ENCODE measurements around the gene MEGF6.

Gene MEGF6

DNA sequence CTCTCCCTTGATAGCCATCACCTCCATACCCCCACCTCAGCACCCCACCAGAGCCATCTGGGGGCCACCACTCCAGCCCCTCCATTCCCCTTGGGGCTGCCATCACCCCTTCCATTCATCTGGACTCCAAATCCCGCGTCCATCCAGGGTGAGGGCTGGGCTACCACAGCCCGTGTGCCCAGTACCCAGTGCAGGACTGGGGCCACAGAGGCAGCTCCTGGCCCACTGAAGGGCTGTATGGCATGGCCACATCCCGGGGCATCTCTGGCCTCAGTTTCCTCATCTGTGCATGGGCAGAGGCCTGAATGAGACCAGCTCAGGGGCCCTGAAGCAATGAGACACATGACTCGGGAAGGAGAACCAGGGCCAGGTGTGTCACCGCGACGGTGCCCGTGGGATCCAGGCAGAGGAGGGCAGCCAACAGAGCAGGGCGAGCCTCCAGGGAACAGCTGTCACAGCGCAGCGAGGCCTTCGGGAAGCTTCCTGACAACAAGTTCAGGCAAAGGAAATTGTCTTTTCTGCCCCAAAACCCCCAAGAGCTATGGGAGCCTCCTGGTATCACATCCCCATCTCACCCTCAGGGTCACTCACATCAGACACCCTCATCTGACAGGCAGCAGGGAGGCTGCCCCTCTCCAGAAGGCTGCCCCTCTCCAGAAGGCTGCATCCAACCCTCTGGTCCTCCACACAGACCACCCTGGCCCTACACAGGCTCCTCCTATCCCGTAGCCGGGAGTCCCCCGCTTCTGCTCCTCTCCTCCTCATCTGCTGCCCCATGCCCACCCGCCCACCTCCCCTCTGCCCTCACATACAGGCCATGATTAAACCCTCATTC, 76.3 kb downstream of the MEGF6 start:
- no peak for DNase-seq

DNA sequence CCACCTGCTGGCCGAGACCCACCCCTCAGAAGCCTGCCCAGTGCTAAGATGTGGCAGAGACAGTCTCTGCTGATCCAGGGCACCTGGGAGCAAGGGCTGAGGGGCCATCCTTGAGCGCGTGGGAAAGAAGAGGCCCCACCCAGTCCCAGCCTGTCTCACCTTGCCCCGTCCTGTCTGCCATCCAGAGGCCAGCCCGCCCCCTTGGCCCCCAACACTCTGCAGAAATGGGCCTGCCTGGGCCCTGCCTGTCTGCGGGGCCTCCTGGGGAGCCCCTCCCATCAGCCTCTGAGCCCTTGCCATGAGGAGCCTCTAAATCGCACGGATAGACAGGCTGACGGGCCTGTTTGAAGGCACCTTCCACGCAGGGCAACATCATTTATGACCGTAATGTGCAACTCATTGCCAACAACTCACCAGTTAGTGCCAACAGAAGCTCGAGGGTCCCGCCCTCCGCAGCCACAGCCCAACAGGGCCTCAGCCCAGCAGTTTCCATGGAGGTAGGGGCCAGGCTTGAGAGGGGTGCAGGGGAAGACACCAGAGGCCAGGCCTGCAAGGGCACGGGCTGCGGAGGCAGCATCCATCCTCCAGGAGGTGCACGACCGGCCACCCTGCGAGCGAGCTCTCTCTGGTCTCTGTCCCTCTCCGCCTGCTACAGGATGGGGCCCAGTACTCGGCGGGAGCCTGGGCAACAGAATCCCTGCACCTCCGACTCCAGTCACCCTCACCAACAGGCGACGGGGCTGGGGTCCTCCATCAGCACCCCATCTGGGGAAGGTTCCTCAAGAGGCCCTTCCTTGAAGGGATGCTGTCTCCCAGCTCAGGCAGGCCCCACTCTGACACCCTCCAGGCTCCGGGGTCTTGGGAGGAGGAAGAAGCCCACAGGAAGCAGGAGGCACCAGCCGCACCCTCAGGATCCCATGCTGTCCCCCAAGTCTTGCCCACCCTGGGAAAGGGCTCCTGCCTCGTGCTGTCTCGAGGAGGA, 78.0 kb downstream of the MEGF6 start:
- no peak for DNase-seq

DNA sequence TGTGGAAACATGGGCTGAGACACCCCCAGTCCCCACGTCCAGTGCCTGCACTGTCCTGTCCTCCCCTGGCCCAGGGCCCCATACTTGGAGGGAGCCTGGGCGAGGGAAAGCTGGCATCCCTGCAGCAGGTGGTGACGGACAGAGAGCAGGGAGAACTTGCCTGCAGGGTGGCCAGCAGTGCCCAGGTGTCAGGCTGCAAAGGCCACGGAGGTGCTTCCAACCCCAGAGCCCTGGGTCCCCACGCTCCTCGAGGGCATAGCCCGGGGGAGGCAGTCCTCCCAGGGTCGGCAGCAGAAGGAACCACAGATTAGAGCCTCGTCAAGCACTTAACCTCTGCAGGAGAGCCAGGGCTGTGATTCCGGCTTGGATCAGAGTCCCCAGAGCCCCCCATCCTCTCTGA, 79.4 kb downstream of the MEGF6 start:
- DNase-seq = no peak

DNA sequence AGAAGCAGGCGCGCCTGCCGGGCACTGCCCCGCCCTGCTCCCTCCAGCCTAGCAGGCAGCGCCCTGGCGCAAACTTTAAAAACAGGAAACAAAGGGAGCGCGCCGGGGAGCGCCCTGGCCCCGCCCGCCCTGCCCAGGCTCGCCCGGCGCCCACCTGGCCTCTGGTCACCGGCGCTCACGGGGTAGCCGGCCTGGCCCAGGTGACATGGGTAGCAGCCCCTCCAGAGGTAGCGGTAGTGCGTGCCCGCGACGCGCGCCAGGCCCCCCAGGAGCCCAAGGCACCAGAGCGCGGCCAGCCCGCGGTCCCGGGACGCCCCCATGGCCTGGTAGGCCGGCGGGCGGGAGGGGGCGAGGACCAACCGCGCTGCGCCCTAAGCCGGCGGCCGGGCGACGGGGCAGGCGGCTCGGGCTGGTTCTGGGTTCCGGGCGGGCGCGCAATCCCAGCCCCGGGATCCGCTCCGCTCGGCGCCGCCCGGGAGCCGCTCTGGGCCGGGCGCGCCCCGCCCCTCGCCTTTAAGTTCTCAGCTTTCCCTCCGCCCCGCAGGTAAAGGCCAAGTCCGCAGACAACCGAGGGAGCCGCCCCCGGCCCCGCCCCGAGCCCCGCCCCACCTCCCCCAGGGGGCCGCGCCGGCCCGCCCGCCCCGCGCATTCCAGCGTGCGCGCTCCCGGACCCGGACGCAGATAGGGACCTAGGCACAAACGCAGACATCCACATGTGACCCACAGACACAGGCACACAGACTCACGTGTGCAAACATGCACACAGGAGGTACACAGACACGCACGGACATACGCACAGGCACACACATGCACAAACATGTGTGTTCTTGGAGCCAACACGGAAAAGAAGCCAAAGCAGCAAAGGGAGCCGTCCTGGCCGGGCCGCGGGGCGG, 80.1 kb downstream of the MEGF6 start:
- peak; percentile 76 for DNase-seq

DNA sequence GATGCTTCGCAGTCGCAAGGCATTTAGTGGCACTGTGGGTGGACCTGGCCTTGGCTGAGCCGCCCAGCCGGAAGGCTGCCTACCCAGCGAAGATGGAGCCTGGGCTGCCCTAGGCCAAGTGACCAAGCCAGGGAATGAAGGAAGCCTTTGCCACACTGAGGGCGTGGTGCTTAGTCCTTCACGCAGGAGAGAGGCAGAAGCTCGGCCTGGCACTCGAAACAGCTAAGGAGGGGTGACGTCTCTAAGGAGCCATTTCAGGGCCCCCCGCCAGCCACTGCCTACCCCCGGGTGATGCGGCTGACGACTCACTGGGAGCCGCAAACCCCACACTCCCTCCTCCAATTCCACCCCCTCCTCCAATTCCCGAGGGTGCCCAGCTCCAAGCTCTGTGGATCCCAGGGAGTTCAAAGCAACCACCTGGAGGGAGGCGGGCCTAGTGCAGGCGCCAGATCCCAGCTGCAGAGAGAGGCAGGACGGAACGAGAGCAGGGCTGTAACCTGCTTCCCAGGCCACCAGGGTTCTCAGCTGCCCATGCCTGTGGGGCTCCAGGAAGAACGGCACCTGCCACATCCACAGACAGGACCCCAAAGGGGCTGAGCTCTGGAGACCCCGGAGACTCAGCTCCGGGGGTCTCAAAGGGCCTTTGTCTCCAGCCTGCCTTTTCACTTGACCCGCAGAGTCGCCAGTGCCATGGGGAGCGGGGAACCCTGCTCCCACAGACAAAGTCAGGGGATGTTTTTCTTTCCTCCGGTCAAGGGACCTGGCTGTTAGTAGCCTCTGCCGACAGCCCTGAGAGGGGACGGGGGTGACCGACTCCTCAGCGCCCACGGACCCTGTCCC, 81.0 kb downstream of the MEGF6 start:
- no peak for DNase-seq

DNA sequence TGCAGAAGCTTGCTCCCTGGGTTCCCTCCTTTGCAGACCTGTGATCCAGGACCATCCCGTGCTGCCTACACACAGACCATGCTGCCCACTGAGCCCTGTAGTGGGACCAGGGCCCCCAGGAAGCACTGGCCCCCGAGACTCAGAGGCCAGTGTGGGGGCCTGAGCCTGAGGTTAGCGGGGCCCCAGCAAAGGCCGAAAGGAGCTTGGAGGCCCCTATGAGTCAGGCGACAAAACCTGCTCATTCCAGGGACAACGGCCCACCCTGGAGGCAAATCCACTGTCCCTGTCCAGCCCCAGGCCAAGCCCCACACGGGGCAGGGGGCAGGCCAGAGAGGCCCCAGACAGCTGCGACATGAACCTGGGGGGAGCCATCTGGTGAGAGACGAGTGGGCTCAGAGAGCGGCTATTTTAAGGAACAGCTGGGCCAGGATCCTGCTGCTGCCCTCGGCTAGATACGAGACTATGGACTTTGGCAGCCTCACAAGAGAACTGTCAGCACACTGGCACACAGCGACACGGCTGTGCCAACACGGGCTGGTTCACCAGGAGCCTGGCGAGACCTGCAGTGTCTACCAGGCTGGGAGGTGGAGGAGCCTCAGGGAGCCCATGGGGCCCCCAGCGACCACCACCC, 82.1 kb downstream of the MEGF6 start:
- no peak for DNase-seq

DNA sequence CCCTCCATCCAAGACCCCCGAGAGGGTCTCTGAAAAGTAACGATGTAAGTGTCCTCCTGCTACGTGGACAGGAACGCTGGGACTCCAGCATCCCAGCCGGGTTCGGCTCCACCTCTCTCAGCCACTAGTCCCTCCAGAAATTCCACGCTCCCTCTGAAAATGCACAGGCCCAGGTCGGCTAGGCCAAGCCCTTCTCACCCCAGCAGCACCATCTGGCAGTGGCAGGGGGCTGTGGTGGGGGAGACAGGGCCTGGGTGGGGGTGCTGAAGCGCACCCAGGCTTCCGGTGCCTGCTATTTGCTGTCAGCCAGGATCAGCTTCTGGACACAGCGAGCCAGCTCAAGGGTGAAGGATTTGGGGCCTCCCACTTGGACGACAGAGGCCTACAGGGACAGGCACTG, 83.5 kb downstream of the MEGF6 start:
- no peak for DNase-seq

DNA sequence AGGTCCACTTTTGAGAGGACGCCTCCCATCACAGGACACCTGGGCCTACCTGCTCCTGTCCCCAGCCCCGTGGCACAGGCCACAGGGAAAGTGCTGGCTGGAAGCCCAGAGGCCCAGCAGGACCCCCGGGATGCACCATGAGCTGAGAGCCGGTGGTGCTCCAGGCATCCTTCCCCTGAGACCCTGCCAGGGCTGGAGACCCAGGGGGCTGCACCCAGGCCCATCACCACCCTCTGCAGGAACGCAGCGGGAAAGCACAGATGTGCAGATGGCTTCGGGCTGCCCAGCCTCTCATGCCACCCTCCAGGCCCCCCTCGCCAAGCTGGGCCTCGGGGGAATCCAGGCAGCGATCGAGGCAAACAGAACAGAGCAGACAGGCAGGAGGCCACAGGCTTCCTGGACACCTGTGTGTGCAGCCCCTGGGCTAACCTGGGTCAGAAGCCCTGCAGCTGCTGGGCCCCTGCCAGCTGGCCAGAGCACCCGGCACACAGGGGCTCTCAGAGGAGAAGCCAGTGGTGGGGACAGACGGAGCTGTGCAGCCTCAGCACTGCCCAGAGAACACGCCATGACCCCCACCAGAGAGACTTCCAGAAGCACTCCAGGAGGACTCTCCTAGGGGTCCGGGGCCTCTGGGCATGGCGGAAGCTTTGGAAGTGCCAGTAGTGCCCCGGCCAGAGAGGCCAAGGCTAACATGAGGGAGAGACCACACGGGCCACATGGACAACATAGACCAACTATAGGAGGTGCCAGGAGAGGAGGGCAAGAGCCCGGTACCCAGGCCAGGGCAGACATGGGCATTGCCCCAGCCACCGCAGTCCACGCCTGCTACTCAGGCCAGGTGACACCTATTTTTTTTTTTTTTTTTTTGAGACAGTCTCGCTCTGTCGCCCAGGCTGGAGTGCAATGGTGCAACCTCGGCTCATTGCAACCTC, 85.5 kb downstream of the MEGF6 start:
- no peak for DNase-seq

DNA sequence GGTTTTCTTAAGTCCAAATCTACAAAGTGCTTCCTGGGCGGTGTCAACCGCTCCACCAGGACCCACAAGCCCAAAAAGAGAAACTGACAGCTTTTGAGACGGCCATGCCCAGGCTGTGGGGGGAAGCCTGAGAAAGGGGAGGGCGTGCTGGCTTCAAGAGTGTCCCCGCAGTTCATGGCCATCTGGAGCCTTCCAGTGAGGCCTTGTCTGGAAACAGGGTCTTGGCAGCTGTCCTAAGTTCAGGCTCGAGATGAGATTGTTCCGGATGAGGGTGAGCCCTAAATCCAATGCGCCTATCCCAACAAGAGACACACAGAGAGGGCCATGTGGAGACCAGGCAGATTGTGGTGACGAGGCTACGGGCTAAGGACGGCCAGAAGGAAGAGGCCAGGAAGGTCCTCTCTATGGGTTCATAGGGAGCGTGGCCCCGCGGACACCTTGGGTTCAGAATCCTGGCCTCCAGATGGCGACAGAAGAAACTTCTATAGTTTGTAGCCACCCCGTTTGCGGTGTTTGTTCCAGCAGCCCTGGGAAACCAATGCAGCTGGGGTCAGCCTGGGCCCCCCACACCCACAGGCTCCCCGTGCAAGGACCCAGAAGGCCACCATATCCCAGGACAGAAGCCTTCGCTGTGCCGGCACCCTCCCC, 86.6 kb downstream of the MEGF6 start:
- DNase-seq = no peak

DNA sequence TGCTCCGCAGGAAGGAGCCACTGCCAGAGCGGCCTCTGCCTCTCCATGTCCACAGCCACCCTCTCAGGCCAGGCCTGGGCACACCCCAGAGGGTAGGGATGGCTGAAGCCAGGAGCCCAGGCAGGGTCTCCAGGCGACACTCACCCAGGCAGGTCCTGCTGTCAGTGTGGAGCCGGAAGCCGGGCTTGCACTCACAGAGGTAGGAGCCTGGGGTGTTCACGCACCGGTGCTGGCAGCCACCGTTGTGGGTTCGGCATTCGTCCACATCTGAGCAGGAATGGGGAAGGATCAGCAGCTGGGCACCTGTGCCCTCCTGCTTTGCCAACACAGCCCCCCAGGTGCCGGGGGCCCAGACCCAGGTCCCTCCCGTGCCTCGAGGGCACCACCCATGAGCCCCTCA, 87.3 kb downstream of the MEGF6 start:
- DNase-seq = no peak

DNA sequence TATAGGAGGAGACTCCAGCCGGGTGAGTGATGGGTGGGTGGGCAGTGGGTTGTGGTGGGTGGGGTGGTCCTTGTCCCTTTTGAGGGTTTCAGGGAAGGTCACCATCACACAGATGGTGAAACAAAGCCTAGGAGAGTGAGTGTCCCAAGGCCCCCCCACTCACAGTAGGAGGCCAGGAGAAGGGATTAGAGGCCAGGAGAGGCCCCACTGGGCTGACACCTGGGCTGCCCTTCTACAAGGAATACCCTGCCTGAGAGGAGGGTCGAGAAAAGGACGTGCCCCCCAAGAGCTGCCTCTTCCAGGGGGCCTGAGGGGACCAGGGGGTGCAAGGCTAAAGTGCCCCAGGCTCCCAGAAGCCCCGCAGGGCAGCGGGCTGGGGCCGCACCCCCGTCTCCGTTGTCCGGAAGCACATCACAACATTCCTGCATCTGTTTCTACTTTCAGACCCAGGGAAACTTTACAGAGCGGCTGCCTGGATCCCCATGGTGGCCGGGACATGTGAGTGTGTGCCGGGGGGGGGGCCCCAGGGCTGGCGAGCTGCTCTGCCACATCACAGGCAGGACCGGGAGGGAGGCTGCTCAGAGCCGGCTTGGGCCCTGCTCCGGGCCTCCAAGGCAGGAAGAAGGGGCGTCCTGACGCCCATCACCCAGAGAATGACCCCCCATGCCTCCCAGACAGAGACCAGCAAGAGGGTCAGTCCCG, 88.6 kb downstream of the MEGF6 start:
- no peak for DNase-seq

DNA sequence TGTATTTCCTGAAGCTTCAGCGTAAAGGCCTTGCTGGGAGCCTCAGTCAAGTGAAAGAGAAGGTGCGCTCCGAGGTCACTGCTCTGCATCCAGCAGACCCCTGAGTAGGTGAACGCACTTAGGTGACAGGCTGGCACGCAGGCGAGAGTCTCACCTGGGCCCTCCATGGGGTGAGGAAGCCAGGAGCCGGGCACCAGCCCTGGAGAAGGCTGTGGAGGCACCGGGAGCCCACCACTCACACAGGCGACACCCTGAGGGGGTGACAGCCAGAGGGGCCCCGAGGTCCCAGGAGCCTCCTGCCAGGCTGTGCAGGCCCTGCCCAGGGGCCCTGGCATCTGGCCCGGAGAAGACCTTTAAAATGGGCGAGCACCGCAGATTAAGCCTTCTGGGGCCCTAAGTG, 89.2 kb downstream of the MEGF6 start:
- no peak for DNase-seq

DNA sequence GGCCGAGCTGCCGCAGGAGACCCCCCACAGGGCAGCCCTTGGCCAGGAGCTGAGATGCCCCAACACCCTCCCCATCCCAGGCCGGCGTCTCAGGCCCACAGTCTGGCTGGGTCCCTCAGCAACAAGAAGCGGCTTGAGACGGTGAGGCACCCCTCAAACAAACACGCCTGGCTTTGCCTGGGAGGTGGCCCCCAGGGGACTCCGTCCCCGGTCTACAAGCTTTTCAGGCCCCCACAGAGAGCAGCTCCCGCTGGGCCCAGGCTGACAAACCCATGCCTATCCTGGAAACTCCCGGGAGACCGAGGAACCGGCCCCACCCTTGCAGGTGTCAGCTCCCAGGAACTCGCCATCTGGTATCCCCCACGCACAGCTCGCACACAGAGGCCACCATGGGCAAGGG, 89.9 kb downstream of the MEGF6 start:
- DNase-seq = no peak

DNA sequence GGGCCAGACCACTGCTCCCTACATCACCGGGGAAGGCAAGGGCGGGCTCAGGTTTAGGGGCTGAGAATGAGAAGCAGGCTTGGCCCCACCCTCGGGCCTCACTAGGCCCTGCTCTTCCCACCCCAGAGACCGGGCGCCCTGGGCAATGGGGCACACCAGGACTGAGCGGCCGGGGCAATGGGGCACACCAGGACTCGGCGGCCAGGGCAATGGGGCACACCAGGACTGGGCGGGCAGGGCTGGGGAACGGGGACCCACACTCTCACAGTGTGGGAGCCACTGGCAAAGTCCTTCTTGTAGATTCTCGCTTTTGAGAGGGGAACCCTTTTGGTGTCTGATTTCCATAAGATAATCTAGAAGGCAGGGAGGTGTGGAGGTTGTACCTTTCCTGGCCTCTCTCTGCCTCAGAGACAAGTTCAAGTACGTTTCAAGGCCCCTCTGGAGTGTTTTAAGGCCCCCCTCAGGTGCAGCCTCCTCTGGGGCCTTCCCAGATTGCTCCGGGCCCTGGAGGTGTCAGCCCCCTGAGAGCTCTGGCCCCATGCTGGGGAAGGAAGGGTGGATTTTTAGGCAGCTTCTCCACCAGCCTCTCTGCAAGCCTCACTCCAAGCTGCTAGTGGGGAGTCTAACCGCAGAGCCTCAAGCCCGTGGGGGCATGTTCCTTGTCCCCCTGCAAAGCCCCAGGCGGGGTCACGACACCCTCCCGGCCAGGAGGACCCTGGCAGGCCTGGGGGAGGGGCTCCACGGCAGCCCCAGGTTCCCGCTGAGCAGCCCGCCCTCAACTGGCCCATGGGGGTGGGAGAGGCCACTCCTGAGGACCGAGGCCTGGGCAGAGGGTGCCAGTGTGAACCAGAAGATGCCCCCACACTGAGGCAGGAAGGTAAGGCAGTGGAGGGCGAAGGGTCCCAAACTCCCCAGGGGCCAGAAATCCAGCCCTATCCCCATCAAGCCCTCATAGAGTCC, 90.6 kb downstream of the MEGF6 start:
- no peak for DNase-seq

DNA sequence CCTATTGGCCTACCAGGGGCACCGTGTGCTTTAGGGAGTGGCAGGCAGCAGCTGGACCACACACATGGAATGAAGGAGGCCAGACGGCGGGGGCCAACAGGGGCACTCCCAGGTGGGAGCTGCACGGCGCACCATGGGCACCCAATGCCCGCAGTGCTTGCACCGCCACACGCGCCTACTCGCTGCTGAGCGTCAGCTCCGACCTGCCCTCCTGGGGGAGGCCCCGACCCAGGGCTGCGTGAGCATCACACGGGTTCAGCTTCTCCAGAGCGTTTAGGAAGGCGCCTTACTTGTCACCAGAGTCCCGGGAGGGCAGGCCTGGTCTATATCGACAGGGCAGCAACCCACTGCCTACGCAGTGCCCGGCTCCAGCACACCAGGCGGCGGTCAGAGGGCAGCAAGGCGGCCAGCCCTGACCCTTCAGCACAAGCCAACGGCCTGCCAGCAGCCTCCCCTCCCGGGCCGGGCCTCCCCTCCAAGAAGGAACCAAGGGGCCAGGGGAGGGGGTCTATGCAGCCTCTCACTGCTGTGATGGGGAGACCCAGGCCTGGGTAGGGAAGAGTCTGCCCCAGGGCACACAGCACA, 91.9 kb downstream of the MEGF6 start:
- DNase-seq = no peak

DNA sequence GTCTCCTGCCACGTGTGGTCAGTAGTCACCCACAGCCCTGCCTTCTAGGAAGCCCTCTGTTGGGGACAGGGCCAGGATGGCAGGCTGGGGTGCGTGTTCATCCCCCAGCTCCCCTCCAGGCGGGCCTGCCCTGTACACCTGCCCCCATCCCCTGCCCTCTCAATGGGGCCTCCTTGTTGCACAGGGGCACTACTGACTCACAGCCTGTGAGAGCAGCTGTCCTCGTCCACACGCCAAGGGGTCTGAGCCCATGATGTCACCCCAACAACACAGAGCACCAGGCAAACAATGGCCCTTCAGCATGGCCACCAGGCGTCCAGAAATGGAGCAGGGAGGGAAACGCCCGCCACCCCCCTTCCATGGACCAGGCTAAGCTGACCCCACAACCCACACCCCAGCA, 92.6 kb downstream of the MEGF6 start:
- DNase-seq = no peak

DNA sequence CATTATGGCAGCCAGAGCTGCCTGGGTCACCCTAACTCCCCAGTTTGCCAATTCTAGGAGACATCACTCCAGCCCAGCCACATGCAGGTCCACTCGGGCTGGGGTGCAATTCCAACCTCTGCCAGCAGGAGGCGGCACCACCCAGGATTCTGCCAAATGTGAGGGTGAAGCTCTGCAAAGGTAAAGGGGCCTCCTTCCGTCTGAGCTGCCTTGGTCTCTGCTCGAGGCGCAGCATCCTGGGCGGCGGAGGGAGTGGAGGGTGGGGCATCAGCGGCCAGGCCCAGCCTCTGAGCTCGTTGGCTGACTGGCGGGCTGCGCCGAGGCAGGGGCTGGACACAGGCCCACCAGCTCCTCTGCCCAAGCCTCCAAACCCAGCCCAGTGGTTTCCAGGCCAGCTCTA, 93.1 kb downstream of the MEGF6 start:
- peak; percentile 27 for DNase-seq
